Hepatocyte (in vitro differentiated cells): ENCODE data around the gene CRKL. TPM values are rescaled to one million over a fixed set of nuclear protein-coding genes. Genes with fewer than 3 reads are reported as not detected.

ENCODE experiments used
- DNase-seq: peaks from one replicate; pipeline ENCODE4 v3.0.0-alpha.2; 2016; ENCODE audit warnings: low spot score
- H2AFZ ChIP-seq: fragments of 200-600 bp; sonication (generic); 2 replicates; pipeline ENCODE4 v1.6.0; 2016; ENCODE audit warnings: antibody characterized with exemption, mild to moderate bottlenecking
- H3K27ac ChIP-seq: fragments of 200-600 bp; sonication (generic); 2 replicates; pipeline ENCODE4 v1.5.1; 2016; ENCODE audit warnings: mild to moderate bottlenecking
- H3K27me3 ChIP-seq: fragments of 200-600 bp; sonication (generic); 2 replicates; pipeline ENCODE4 v1.6.1; 2016
- H3K36me3 ChIP-seq: fragments of 200-600 bp; sonication (generic); replicated peaks from 2 replicates; pipeline ENCODE4 v1.5.1; 2016; ENCODE audit warnings: low read depth; ENCODE audit not compliant: insufficient read depth
- H3K4me1 ChIP-seq: fragments of 200-600 bp; sonication (generic); 2 replicates; pipeline ENCODE4 v1.5.1; 2016; ENCODE audit warnings: mild to moderate bottlenecking, moderate library complexity; ENCODE audit not compliant: insufficient read depth
- H3K4me2 ChIP-seq: fragments of 200-600 bp; sonication (generic); 2 replicates; pipeline ENCODE4 v1.6.0; 2016
- H3K4me3 ChIP-seq: fragments of 200-600 bp; sonication (generic); 2 replicates; pipeline ENCODE4 v1.5.1; 2016; ENCODE audit warnings: mild to moderate bottlenecking
- H3K79me2 ChIP-seq: fragments of 200-600 bp; sonication (generic); 2 replicates; pipeline ENCODE4 v1.6.0; 2017; ENCODE audit warnings: mild to moderate bottlenecking
- H3K9me2 ChIP-seq: fragments of 200-600 bp; sonication (generic); replicated peaks from 2 replicates; pipeline ENCODE4 v1.6.0; 2017; ENCODE audit warnings: mild to moderate bottlenecking; ENCODE audit not compliant: insufficient read depth
- H3K9me3 ChIP-seq: fragments of 200-600 bp; sonication (generic); 2 replicates; pipeline ENCODE4 v1.5.1; 2016; ENCODE audit warnings: low read depth, mild to moderate bottlenecking
- H4K20me1 ChIP-seq: fragments of 200-600 bp; sonication (generic); 2 replicates; pipeline ENCODE4 v1.6.0; 2016; ENCODE audit warnings: mild to moderate bottlenecking; ENCODE audit not compliant: insufficient read depth, poor library complexity, severe bottlenecking
- EZH2 ChIP-seq: fragments of 200-600 bp; sonication (generic); IDR thresholded peaks from 2 replicates; pipeline ENCODE4 v1.6.1; 2016; ENCODE audit warnings: antibody characterized with exemption, mild to moderate bottlenecking, borderline replicate concordance
- EZH2phosphoT487 ChIP-seq: fragments of 200-600 bp; sonication (generic); IDR thresholded peaks from one replicate; pipeline ENCODE4 v1.6.1; 2018; ENCODE audit warnings: antibody characterized with exemption, mild to moderate bottlenecking, low read depth, moderate library complexity; ENCODE audit not compliant: unreplicated experiment, severe bottlenecking
- whole genome bisulfite sequencing: methylation state at CpG from one replicate; pipeline ENCODE4 v1.1.6; 2016; ENCODE audit warnings: low lambda C conversion rate; ENCODE audit errors: missing lambda C conversion rate; 5-methylcytosine and 5-hydroxymethylcytosine counted together
- polyA plus RNA-seq: library from polyadenylated mRNA; unstranded; fragments of >200 nt; fragmentation: Nextera tagmentation; extraction: Ambion mirVana; gene quantifications from 2 replicates; pipeline ENCODE4 v1.2.1, GENCODE V29; 2016
- total RNA-seq: library from RNA; depleted of rRNA; stranded (reverse); fragments of >200 nt; gene quantifications from 2 replicates; pipeline ENCODE4 v1.2.3, GENCODE V29; 2014
- TF ChIP-seq, protein P1 (sequence below): fragments of 200-600 bp; sonication (generic); IDR thresholded peaks from 2 replicates; pipeline ENCODE4 v1.5.1; 2016; ENCODE audit warnings: antibody characterized with exemption, mild to moderate bottlenecking; ENCODE audit not compliant: poor library complexity

Gene CRKL
- total and polyA plus RNA-seq, 2 experiments from 2014 or later, result 31.8 to 49.2 TPM

DNA sequence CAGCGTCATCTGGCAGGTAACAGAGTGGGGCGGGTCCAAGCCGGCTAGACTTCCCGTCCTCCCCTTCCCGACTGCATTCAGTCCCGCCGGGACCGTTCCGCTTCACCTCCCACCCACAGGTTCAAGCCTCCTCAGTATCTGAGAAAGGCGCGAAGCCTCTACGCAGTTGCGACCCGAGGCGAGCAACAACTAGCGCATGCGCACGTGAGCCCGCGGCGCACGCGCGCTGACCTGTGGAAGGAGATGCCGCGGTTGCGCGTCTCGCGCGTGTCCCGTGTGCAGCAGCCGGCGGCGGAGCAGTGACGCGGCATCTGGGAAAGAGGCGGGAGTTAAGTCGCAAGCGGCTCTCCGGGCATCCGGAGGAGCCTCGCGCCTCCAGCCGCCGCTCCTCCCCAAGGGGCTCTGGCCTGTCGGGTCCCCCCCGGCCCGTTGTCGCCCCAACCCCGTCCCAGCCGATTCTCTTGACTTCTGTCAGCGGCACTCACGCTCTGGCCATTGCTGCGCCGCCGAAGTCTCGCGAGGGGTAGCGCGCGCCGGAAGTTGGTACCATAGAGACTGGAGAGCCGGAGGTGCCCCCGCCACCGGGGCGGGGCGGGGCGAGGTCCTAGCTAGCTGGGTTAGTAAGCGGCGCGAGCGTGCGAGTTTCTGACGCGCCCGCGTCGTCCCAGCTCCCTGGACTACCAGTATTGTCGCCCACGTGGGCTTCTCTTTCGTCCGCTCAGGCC lies 84.6 kb downstream of the CRKL start, which contains the start of gene THAP7:
THAP7 (minus strand) TSS at position 518 of the 725 bp plus-strand sequence; CDS start at position 311, 207 bp downstream.
- DNase-seq, result peak; percentile 98
- TF ChIP-seq EZH2phosphoT487, result no peak
- TF ChIP-seq, protein P1, sequence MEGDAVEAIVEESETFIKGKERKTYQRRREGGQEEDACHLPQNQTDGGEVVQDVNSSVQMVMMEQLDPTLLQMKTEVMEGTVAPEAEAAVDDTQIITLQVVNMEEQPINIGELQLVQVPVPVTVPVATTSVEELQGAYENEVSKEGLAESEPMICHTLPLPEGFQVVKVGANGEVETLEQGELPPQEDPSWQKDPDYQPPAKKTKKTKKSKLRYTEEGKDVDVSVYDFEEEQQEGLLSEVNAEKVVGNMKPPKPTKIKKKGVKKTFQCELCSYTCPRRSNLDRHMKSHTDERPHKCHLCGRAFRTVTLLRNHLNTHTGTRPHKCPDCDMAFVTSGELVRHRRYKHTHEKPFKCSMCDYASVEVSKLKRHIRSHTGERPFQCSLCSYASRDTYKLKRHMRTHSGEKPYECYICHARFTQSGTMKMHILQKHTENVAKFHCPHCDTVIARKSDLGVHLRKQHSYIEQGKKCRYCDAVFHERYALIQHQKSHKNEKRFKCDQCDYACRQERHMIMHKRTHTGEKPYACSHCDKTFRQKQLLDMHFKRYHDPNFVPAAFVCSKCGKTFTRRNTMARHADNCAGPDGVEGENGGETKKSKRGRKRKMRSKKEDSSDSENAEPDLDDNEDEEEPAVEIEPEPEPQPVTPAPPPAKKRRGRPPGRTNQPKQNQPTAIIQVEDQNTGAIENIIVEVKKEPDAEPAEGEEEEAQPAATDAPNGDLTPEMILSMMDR, result no peak
- TF ChIP-seq EZH2, result no peak
- Histone ChIP-seq H2AFZ (peak within 1 kb of the TSS; percentile 75), H3K9me3 (no peaks in the 10 kb centered on the region), H3K4me1 (peaks cover 21% of the 10 kb centered on the region), H3K27me3 (no peaks in the 10 kb centered on the region), H4K20me1 (no peaks in the 10 kb centered on the region), H3K4me3 (peak within 1 kb of the TSS; percentile 72), H3K36me3 (no peaks in the 10 kb centered on the region), H3K27ac (peak within 1 kb of the TSS; percentile 99), H3K9me2 (no peaks in the 10 kb centered on the region), H3K79me2 (peaks cover 33% of the 10 kb centered on the region), H3K4me2 (peak within 1 kb of the TSS; percentile 98)
- WGBS, result under 1% methylated on average over 81 of the region's 83 CpGs

Other genes starting within 250 kb of the CRKL start
- 50.9 and 58.2 TPM in 2 replicates for gene SERPIND1, start 143.3 kb upstream of the CRKL start, total RNA-seq
- 30.4 and 56.8 TPM in 2 replicates for gene SERPIND1, start 143.3 kb upstream of the CRKL start, polyA plus RNA-seq
- gene PI4KA, start 58.6 kb upstream of the CRKL start, total RNA-seq, result 59.1 and 62.2 TPM in 2 replicates
- 75.7 and 80.5 TPM in 2 replicates for gene PI4KA, start 58.6 kb upstream of the CRKL start, polyA plus RNA-seq
- gene SNAP29, start 58.4 kb upstream of the CRKL start, total RNA-seq, result 14.5 and 15.7 TPM in 2 replicates
- gene SNAP29, start 58.4 kb upstream of the CRKL start, polyA plus RNA-seq, result 34.3 and 41.0 TPM in 2 replicates
- 1.3 and 3.1 TPM in 2 replicates for gene AIFM3, start 49.8 kb downstream of the CRKL start, total RNA-seq
- 1.7 and 2.1 TPM in 2 replicates for gene AIFM3, start 49.8 kb downstream of the CRKL start, polyA plus RNA-seq
- gene LZTR1, start 64.9 kb downstream of the CRKL start, total RNA-seq, result 28.1 and 41.3 TPM in 2 replicates
- 50.4 and 65.4 TPM in 2 replicates for gene LZTR1, start 64.9 kb downstream of the CRKL start, polyA plus RNA-seq
- 26.2 and 38.4 TPM in 2 replicates for gene THAP7, start 84.7 kb downstream of the CRKL start, total RNA-seq
- gene THAP7, start 84.7 kb downstream of the CRKL start, polyA plus RNA-seq, result 40.5 and 41.2 TPM in 2 replicates
- 3.3 and 14.4 TPM in 2 replicates for gene P2RX6, start 97.8 kb downstream of the CRKL start, total RNA-seq
- 8.0 and 12.9 TPM in 2 replicates for gene P2RX6, start 97.8 kb downstream of the CRKL start, polyA plus RNA-seq
- gene SLC7A4, start 115.2 kb downstream of the CRKL start, total RNA-seq, result 89.9 and 140 TPM in 2 replicates
- gene SLC7A4, start 115.2 kb downstream of the CRKL start, polyA plus RNA-seq, result 494 and 496 TPM in 2 replicates
- gene LRRC74B, start 128.5 kb downstream of the CRKL start, total RNA-seq, result 0.20 TPM in 1 of 2 replicates, not detected in the other
- 0.51 and 0.52 TPM in 2 replicates for gene LRRC74B, start 128.5 kb downstream of the CRKL start, polyA plus RNA-seq